ENCODE measurements around the gene HSDL1.

The HSDL1 gene

DNA sequence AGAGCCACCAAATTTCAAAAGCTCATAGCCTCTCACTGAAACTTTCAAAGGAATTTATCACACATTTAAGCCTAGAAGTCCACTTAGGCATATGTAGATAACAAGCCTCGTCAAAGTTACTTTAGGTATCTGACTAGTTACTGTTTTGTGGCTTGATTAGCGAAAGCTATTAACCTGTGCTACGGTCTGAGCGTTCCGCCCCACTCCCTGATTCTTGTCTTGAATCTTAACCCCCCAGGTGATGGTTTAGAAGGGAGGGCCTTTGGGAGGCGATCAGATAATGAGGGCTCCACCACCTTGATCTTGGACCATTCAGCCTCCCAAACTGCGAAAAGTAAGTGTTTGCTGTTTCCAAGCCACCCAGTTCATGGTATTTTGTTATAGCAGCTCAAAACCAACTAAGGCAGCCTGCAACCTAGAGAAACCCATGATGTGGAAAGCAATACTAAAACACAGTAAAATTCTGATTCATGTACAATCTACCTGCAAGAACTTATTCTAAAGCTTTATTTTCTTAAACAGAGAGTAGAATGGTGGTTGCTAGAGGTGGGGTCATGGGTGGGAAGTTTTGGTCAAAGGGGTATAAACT is 7.1 kb downstream of the HSDL1 start:
- no peak for DNase-seq (ENCODE audit: low spot score)

GRCh38 chr16:84137287-84137686 is 7.7 kb downstream of the HSDL1 start:
- TF ChIP-seq, protein P1, sequence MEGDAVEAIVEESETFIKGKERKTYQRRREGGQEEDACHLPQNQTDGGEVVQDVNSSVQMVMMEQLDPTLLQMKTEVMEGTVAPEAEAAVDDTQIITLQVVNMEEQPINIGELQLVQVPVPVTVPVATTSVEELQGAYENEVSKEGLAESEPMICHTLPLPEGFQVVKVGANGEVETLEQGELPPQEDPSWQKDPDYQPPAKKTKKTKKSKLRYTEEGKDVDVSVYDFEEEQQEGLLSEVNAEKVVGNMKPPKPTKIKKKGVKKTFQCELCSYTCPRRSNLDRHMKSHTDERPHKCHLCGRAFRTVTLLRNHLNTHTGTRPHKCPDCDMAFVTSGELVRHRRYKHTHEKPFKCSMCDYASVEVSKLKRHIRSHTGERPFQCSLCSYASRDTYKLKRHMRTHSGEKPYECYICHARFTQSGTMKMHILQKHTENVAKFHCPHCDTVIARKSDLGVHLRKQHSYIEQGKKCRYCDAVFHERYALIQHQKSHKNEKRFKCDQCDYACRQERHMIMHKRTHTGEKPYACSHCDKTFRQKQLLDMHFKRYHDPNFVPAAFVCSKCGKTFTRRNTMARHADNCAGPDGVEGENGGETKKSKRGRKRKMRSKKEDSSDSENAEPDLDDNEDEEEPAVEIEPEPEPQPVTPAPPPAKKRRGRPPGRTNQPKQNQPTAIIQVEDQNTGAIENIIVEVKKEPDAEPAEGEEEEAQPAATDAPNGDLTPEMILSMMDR (IDR thresholded peaks at IDR 0.05; ENCODE audit: extremely low read depth, missing control alignments) = no peak
- no peak for DNase-seq (ENCODE audit: low spot score)

More for the DNA sequence above, 7.1 kb downstream of the HSDL1 start:
- TF ChIP-seq, protein P1 (IDR thresholded peaks at IDR 0.05; ENCODE audit: extremely low read depth, missing control alignments) = no peak

- DNase-seq (ENCODE audit: low spot score) = no peak
- TF ChIP-seq, protein P1 (IDR thresholded peaks at IDR 0.05; ENCODE audit: extremely low read depth, missing control alignments) = no peak
Measured at GRCh38 chr16:84136331-84137125, 8.4 kb downstream of the HSDL1 start.

DNA sequence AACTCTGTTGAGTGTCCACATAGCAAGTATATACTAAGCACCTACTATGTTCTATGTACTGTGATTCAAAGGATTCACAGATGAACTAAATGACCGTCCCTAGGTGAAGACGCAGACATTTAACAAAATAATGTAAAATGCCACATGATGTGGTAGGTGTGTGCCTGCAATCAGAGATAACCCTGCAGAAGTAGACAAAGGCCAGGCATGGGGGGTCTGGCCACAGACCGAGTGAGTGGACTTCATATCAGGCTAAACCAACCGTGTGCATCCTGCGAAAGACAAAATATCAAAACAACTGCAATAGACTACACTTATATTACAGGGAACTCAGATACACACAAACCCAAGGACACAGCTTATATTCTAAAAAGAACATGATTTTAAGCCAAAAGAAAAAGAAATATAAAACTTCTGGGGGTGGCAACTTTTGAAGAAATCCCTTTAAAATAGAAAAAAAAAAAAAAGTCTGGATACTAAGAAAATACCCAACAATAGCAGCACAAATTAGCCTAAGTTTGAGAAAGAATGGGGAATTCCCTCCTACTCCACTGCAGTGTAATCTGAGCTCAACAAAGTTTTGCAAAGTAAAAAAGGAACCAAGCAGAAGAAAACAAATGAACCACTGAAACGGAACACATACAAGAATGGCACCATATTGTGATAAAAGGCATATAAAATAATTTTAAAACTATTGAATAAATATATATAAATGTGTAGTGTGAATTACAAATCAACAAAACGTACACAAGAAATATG is 12.3 kb downstream of the HSDL1 start:
- peak; percentile 39 for DNase-seq (ENCODE audit: low spot score)
- TF ChIP-seq, protein P1 (IDR thresholded peaks at IDR 0.05; ENCODE audit: extremely low read depth, missing control alignments) = no peak

DNA sequence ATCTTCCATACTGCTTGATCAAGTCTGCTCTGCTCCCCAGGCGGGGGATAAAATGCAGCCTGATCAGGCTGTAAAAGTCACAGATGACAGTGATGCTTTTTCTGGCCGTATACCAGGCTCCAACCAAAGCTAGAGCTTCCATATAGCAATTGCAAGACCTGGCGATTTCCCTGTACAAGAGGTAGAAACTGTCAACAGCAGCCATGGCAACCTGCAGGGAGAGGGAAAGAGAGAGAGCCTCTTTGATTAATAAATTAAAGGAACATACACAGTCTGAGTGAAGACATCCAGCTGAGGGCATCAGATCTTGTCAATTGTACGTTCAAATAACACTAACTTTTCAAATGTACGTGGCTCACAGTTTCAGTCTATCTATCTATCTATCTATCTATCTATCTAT is 13.9 kb downstream of the HSDL1 start:
- TF ChIP-seq, protein P1 (IDR thresholded peaks at IDR 0.05; ENCODE audit: extremely low read depth, missing control alignments) = no peak

GRCh38 chr16:84124257-84125073 is 20.5 kb downstream of the HSDL1 start:
- no peak for DNase-seq (ENCODE audit: low spot score)
- TF ChIP-seq, protein P1 (IDR thresholded peaks at IDR 0.05; ENCODE audit: extremely low read depth, missing control alignments) = no peak

More for the DNA sequence above, 13.9 kb downstream of the HSDL1 start:
- no peak for DNase-seq (ENCODE audit: low spot score)

All from GM20000 (cell line).